AG09319 (cell line): ENCODE data around the gene METRN.
A peak's percentile ranks its signal among the peaks of the same experiment; 100 is the strongest.

Source experiments
- DNase-seq: peaks from one replicate; pipeline ENCODE4 v3.0.0-alpha.2; 2010; ENCODE audit warnings: low read depth; ENCODE audit errors: extremely low read depth
- TF ChIP-seq, protein P1 (sequence below): IDR thresholded peaks from 2 replicates; pipeline ENCODE4 v1.5.1; 2011; ENCODE audit warnings: low read depth, mild to moderate bottlenecking, inconsistent platforms, low read length, moderate library complexity

METRN gene

DNA sequence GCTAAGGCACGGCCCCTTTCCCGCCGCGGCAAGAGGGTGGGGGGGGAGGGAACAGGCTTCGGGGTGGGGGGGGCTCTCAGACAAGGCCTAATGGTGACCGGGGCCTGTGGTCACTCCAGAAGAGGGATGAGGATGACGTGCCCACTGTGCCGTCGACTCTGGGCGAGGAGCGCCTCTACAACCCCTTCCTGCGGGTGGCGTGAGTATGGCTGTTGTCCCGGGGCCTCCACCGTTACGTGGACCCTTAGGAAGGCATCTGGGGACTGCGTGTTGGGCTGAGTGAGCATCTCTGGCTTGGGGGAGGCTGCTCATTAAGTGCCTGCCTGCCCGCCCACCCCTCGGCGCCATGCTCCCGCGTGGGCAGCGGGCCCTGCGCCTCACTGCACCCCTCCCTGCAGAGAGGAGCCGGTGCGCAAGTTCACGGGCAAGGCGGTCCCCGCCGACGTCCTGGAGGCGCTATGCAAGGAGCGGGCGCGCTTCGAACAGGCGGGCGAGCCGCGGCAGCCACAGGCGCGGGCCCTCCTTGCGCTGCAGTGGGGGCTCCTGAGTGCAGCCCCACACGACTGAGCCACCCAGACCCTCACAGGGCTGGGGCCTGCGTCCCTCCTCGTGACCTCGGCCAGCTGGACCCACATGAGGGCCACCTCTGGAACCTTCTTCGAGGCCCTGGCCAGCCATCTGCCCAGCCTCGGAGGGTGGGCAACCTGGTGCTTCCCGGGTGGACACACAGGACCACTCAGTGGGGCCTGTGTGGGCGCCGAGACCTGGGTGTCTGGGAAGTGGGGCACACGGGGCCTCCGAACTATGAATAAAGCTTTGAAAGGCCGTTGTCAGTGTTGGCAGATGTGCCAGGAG, 14.2 kb downstream of the METRN start:
- DNase-seq: no peak
- TF ChIP-seq, protein P1, sequence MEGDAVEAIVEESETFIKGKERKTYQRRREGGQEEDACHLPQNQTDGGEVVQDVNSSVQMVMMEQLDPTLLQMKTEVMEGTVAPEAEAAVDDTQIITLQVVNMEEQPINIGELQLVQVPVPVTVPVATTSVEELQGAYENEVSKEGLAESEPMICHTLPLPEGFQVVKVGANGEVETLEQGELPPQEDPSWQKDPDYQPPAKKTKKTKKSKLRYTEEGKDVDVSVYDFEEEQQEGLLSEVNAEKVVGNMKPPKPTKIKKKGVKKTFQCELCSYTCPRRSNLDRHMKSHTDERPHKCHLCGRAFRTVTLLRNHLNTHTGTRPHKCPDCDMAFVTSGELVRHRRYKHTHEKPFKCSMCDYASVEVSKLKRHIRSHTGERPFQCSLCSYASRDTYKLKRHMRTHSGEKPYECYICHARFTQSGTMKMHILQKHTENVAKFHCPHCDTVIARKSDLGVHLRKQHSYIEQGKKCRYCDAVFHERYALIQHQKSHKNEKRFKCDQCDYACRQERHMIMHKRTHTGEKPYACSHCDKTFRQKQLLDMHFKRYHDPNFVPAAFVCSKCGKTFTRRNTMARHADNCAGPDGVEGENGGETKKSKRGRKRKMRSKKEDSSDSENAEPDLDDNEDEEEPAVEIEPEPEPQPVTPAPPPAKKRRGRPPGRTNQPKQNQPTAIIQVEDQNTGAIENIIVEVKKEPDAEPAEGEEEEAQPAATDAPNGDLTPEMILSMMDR: no peak

DNA sequence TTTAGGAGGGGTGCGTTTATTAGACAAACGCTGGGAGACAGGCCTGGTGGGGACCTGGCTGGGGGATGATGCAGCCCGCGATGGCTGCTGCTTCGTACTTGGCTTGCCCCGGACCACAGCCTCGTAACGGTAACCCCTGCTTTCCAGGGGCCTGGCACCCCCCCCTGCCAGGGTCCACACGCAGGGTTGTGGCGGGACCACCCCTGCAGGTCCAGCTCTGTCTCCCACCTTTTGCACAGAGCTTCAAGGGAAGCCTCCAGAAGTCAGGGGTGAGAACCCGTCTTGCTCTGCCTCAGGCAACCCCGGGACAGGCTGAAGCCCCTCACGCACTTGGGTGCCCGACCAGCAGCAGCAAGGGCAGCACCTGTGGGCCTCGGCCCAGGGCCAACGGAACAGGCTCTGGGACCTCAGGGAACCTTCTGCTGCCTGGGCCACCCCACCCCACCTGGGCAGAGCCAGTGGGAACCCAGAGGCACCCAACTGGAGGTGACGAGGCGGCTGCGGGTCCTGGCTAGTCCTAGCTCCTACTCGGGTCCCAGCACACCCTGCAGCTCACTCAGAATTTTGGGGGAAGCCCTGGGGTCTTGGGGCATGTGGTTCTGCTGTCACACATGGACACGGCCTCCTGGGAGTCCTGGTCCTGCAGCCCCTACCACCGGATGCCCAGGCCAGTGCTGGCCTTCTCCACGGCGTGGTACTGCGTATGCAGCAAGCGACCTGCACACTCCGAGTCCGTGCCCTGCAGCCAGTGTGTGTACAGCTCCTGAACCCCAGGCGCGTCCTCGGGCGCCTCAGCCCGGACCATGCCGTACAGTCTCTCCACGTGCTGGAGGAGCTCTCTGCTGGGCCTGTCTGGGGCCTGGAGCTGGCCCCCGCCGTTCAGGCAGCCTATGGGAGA, 15.1 kb downstream of the METRN start:
- no peak for DNase-seq
- TF ChIP-seq, protein P1: no peak

DNA sequence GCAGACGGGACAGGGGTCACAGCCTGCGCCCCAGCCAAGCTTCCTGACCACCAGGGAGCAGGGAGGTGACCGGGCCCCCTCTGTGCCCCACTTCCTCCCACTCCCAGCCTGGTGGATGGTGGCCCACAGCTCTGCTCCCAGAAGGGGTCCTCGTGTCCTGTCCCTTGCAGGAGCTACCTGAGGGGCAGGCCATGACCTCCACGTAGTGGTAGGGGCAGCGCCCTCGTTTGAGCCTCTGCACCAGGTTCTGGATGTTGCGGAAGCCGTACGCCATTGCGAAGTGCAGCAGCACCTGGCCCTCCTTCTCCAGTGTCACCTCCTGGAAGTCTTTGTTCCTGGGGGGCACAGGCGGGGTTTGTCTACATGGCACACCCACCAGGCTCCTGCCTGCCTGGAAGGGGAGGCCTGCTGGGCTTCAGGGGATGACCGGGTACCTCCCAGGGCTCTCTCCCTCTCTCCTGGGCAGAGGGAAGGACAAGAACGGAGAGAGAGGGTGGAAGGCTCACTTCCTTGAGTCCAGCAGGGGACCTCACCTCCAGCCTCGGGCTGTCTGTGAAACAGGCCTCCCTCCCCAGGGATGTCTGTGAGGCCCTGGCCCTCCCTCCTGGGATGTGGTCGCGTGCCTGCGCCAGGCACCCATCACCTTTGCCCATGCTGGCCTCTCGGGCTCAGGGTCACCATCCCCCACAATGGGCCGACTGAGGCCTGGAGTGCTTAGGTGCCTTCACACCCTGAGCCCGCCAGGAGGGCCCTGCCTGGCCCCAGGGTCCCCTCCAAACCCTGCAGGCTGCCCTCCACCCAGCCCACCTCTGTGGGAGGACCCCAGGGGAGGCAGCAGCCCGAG, 16.0 kb downstream of the METRN start:
- TF ChIP-seq, protein P1: no peak
- no peak for DNase-seq

DNA sequence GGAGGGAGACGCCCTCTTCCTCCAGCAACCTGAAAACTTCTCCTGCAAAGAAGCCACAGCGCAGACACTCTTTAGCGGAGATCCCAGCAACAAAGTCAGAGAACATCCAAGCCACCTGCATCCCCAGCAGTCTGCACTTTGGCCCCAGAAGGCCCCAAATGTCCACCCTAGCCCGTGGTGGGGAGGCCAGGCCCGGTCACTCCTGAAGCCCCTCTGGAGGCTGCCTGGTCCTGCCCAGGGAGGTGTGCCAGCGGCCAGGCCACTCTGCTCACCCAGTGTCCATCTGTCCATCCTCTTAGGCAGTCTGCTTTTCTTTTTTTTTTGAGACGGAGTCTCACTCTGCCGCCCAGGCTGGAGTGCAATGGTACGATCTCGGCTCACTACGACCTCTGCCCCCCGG, 17.4 kb downstream of the METRN start:
- TF ChIP-seq, protein P1: no peak
- no peak for DNase-seq

DNA sequence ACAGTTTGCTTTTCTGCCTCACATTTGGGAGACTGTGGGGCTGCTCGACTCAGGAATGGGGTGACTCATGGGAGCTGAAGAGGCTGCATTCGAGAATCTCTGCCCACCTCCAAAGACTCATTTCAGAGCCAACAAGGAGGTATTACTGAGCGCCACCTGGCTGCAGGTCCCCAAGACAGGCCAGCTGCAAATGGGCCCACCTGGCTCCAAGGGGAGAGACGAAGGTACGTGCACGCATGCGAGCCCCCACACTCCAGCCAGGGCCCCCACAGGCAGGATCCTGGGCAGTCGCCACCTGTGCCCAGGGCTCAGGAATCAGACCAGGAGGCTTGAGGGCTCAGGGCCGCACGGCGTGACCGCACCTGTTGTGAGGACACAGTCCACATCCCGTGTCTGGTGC, 18.0 kb downstream of the METRN start:
- DNase-seq: no peak
- TF ChIP-seq, protein P1: no peak

DNA sequence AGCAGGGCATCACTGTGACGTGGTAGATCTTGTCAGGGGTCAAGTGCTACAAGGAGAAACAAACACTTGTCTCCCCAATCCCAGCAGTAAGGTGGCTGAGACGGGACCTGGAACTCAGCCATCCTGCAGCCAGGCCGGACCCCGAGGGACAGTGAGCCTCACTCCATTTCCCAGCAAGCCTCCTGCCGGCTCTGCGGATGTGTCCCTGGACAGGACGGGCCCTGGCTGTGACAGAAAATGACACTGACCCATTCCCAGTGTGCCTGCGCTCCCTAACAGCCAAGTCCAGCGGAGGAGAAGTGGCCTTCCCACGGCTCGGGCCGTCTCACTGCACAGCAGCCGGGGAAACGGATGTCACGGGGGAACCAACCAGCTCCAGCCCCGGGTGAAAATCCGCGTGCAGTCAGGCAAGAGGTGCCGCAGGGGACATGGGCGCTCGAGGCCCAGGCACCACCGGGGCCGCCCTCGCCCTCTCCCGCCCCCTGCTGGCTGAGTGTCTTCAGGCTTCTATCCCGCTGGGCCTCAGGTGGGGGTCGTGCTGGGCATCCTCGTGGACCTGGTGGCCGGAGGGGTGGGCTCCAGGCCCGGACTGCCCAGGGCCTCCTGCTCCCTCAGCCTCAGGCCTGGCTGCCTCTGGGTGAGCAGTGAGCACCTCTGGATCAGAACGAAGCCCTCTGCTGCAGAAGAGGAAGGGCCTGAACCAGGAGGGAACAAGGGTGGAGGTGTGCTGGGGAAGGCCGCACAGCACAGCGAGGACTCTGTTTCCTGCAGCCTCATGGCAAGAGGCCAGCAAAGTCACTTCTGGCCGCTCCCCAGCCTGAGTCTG, 18.7 kb downstream of the METRN start:
- TF ChIP-seq, protein P1: peak; percentile 38
- DNase-seq: no peak
